T-helper 17 cell (primary cell): ENCODE results near the gene CRELD1. TPM values are rescaled to one million over a fixed set of nuclear protein-coding genes. Genes with fewer than 3 reads are reported as not detected.

Experiments used
- ATAC-seq: fragments of 150-1000 bp; cut with Tn5 transposase; 2 replicates; pipeline ENCODE4 v1.10.0; 2021; ENCODE audit warnings: mild to moderate bottlenecking, moderate library complexity
- DNase-seq, 3 donors: peaks; one replicate each; pipeline versions ENCODE4 v3.0.0 to v3.0.0-alpha.2; 2020 to 2021
- H3K9me3 ChIP-seq: one replicate; pipeline ENCODE4 v1.7.0; 2013; ENCODE audit warnings: low read length, mild to moderate bottlenecking; ENCODE audit not compliant: control insufficient read depth, poor library complexity, severe bottlenecking
- H3K27ac Mint-ChIP-seq: one replicate; pipeline ENCODE4 v1.8.0; 2022; ENCODE audit warnings: mild to moderate bottlenecking, moderate library complexity, mixed read lengths
- H3K27me3 Mint-ChIP-seq: one replicate; pipeline ENCODE4 v1.8.0; 2022; ENCODE audit warnings: mixed read lengths
- H3K36me3 Mint-ChIP-seq: one replicate; pipeline ENCODE4 v1.8.0; 2022; ENCODE audit warnings: low read depth, mixed read lengths
- H3K4me1 Mint-ChIP-seq: one replicate; pipeline ENCODE4 v1.8.0; 2022; ENCODE audit warnings: mild to moderate bottlenecking, mixed read lengths
- H3K4me3 Mint-ChIP-seq: one replicate; pipeline ENCODE4 v1.8.0; 2022; ENCODE audit warnings: mild to moderate bottlenecking, moderate library complexity, mixed read lengths
- total RNA-seq, 4 donors: library from RNA in 2 of 4; stranded (reverse) in 2 of 4; gene quantifications; one replicate each; pipeline ENCODE4 v1.2.3 and lab custom pipeline; 2022 to 2026

Gene CRELD1
- total RNA-seq, 2 donors from 2014 or later: 15.5 to 20.0 TPM

GRCh38 chr3:9912294-9912935 is 21.2 kb upstream of the CRELD1 start:
- no peaks in the 10 kb centered on the region for H3K27me3 Mint-ChIP-seq
- no peak for DNase-seq
- H3K36me3 Mint-ChIP-seq: peaks cover 7% of the 10 kb centered on the region
- peaks cover 29% of the 10 kb centered on the region for H3K4me1 Mint-ChIP-seq
- H3K4me3 Mint-ChIP-seq: peak overlapping the region; percentile 81
- peak overlapping the region; percentile 49 for H3K27ac Mint-ChIP-seq
- peak; percentile 73 for ATAC-seq
- no peaks in the 10 kb centered on the region for H3K9me3 ChIP-seq

GRCh38 chr3:9913601-9914000 is 20.0 kb upstream of the CRELD1 start:
- H3K27ac Mint-ChIP-seq: no peak overlapping the region
- DNase-seq (no peak), ATAC-seq (no peak)
- H3K9me3 ChIP-seq: no peaks in the 10 kb centered on the region
- peaks cover 7% of the 10 kb centered on the region for H3K36me3 Mint-ChIP-seq
- H3K27me3 Mint-ChIP-seq: no peaks in the 10 kb centered on the region
- H3K4me1 Mint-ChIP-seq: peaks cover 24% of the 10 kb centered on the region
- peak overlapping the region; percentile 52 for H3K4me3 Mint-ChIP-seq

- Mint-ChIP-seq H3K27me3 (no peaks in the 10 kb centered on the region), H3K4me1 (peaks cover 23% of the 10 kb centered on the region), H3K36me3 (peaks cover 7% of the 10 kb centered on the region), H3K4me3 (no peak overlapping the region), H3K27ac (no peak overlapping the region)
- H3K9me3 ChIP-seq: no peaks in the 10 kb centered on the region
- ATAC-seq (no peak), DNase-seq (no peak)
These were observed 19.6 kb upstream of the CRELD1 start for GRCh38 chr3:9914011-9914410.

DNA sequence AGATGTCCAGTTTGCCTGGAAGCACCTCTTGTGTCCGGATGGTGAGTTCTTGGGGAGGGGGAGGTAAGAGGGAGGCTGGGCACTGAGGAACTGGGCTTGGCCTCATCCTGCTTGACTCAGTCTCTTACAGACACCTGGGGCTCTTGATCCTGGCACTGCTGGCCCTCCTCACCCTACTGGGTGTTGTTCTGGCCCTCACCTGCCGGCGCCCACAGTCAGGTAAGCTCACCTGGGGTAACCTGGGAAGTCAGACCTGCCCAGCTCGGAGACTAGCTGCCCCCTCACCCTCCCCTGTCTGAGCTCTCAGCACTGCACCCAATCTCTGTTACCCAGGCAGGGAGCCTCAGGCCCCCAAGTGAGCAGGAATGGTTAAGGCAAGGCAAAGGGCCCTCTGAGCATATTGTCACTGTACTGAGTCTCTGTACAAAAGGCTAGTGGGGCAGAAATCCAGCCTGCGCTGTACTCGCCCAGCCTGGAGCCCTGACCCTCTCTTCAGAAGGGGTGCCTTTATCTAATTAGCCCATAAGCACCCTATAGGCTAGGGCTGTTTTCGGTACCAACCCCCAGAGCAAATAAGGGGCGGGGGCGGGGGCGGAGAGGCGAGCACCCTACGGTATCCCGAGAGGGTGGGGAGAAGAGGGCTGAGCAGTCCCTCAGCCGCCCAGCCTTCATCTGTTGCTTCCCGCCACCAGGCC is 18.9 kb upstream of the CRELD1 start:
- Mint-ChIP-seq H3K4me1 (peaks cover 16% of the 10 kb centered on the region), H3K4me3 (peak overlapping the region; percentile 82), H3K36me3 (peaks cover 4% of the 10 kb centered on the region), H3K27me3 (no peaks in the 10 kb centered on the region), H3K27ac (no peak overlapping the region)
- H3K9me3 ChIP-seq: no peaks in the 10 kb centered on the region
- DNase-seq (no peak), ATAC-seq (no peak)

DNA sequence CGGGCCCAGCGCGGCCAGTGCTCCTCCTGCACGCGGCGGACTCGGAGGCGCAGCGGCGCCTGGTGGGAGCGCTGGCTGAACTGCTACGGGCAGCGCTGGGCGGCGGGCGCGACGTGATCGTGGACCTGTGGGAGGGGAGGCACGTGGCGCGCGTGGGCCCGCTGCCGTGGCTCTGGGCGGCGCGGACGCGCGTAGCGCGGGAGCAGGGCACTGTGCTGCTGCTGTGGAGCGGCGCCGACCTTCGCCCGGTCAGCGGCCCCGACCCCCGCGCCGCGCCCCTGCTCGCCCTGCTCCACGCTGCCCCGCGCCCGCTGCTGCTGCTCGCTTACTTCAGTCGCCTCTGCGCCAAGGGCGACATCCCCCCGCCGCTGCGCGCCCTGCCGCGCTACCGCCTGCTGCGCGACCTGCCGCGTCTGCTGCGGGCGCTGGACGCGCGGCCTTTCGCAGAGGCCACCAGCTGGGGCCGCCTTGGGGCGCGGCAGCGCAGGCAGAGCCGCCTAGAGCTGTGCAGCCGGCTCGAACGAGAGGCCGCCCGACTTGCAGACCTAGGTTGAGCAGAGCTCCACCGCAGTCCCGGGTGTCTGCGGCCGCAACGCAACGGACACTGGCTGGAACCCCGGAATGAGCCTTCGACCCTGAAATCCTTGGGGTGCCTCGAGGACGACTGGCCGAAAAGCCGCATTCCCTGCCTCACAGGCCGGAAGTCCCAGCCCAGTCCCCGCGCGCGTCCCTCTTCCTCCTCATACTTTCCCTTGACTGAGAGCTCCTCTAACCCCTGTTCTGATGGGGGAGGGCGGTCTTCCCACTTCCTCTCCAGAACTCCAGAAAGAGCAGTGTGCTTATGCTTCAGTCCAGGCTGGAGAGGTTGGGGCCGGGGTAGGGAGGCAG is 18.1 kb upstream of the CRELD1 start:
- Mint-ChIP-seq H3K27ac (no peak overlapping the region), H3K4me1 (peaks cover 14% of the 10 kb centered on the region), H3K27me3 (no peaks in the 10 kb centered on the region), H3K4me3 (peak overlapping the region; percentile 82), H3K36me3 (peaks cover 2% of the 10 kb centered on the region)
- no peaks in the 10 kb centered on the region for H3K9me3 ChIP-seq
- peak in 2 of 3 donors; percentile 15 to 25 for DNase-seq
- ATAC-seq: peak; percentile 43

- Mint-ChIP-seq H3K27ac (no peak overlapping the region), H3K4me3 (peak overlapping the region; percentile 82), H3K4me1 (peaks cover 11% of the 10 kb centered on the region), H3K27me3 (no peaks in the 10 kb centered on the region), H3K36me3 (peaks cover 2% of the 10 kb centered on the region)
- H3K9me3 ChIP-seq: no peaks in the 10 kb centered on the region
- DNase-seq (no peak), ATAC-seq (no peak)
These were observed 17.3 kb upstream of the CRELD1 start for GRCh38 chr3:9916346-9916733.

DNA sequence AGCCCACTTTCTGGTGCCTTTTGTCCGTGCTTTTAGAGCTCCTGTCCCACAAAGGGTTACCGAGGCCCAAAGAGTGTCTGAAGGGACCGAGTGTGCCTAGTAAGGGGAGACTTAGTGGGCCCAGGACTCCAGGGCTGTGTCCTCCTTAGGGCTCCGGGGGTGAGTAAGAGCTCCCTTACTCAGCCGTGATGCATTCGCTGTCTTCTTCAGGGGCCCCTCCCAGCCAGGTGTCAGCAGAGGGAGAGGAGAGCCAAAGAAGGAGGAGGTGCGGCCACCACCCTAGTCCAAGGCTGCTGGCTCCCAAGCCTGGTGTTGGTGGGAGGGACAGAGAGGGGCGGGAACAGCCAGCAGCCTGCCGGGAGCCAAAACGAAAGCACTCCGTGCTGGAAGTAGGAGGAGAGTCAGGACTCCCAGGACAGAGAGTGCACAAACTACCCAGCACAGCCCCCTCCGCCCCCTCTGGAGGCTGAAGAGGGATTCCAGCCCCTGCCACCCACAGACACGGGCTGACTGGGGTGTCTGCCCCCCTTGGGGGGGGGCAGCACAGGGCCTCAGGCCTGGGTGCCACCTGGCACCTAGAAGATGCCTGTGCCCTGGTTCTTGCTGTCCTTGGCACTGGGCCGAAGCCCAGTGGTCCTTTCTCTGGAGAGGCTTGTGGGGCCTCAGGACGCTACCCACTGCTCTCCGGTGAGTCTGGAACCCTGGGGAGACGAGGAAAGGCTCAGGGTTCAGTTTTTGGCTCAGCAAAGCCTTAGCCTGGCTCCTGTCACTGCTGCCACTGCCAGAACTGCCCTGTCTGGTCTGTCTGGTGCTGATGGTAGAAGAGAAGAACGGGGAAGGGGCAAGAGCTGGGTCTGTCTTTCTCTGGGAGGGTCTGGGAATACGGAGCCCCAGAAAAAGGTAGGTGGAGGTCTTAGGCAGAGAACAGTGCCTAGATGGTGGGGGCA is 16.6 kb upstream of the CRELD1 start, which contains the start of gene IL17RC:
TSS of gene IL17RC (plus strand) at position 365 of the 947 bp plus-strand sequence. CDS start at position 583, 218 bp downstream.
- DNase-seq (no peak), ATAC-seq (no peak)
- H3K4me1 Mint-ChIP-seq: peaks cover 8% of the 10 kb centered on the region
- no peaks in the 10 kb centered on the region for H3K27me3 Mint-ChIP-seq
- H3K9me3 ChIP-seq: no peaks in the 10 kb centered on the region
- no peak within 1 kb of the TSS for H3K27ac Mint-ChIP-seq
- H3K36me3 Mint-ChIP-seq: peaks cover 2% of the 10 kb centered on the region
- peak within 1 kb of the TSS; percentile 82 for H3K4me3 Mint-ChIP-seq

DNA sequence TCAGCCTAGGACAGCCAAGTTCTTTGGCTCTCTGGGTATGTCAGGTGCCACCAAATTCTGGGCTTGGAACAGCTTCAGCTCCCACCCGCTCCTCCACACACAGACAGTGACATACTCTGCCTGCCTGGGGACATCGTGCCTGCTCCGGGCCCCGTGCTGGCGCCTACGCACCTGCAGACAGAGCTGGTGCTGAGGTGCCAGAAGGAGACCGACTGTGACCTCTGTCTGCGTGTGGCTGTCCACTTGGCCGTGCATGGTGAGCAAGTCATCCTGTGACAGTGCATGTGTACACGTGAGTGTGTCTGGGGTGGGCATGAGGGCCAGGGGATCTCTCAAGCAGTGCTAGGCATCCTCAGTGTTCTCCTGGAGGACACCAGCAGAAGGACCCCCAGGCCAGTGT is 15.8 kb upstream of the CRELD1 start:
- Mint-ChIP-seq H3K36me3 (peaks cover 3% of the 10 kb centered on the region), H3K27ac (no peak overlapping the region), H3K4me3 (peak overlapping the region; percentile 33), H3K4me1 (no peaks in the 10 kb centered on the region), H3K27me3 (no peaks in the 10 kb centered on the region)
- DNase-seq: no peak
- H3K9me3 ChIP-seq: no peaks in the 10 kb centered on the region
- no peak for ATAC-seq

GRCh38 chr3:9918261-9919038 is 15.2 kb upstream of the CRELD1 start:
- peaks cover 3% of the 10 kb centered on the region for H3K36me3 Mint-ChIP-seq
- no peaks in the 10 kb centered on the region for H3K27me3 Mint-ChIP-seq
- no peak overlapping the region for H3K4me3 Mint-ChIP-seq
- DNase-seq (no peak), ATAC-seq (no peak)
- no peaks in the 10 kb centered on the region for H3K9me3 ChIP-seq
- H3K27ac Mint-ChIP-seq: no peak overlapping the region
- H3K4me1 Mint-ChIP-seq: no peaks in the 10 kb centered on the region

DNA sequence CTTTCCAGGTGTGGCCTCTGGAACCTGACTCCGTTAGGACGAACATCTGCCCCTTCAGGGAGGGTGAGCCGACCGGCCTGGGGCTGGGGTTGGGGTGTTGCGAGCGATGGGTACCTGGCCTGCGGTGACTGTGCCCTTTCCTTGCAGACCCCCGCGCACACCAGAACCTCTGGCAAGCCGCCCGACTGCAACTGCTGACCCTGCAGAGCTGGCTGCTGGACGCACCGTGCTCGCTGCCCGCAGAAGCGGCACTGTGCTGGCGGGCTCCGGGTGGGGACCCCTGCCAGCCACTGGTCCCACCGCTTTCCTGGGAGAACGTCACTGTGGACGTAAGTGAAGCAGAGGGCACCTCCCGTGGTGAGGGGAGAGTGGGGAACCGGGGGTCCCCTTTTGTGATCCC is 5.5 kb upstream of the CRELD1 start:
- H3K4me1 Mint-ChIP-seq: peaks cover 11% of the 10 kb centered on the region
- H3K36me3 Mint-ChIP-seq: peaks cover 2% of the 10 kb centered on the region
- DNase-seq (no peak), ATAC-seq (no peak)
- H3K4me3 Mint-ChIP-seq: no peak overlapping the region
- H3K27ac Mint-ChIP-seq: no peak overlapping the region
- H3K27me3 Mint-ChIP-seq: no peaks in the 10 kb centered on the region
- H3K9me3 ChIP-seq: no peaks in the 10 kb centered on the region

DNA sequence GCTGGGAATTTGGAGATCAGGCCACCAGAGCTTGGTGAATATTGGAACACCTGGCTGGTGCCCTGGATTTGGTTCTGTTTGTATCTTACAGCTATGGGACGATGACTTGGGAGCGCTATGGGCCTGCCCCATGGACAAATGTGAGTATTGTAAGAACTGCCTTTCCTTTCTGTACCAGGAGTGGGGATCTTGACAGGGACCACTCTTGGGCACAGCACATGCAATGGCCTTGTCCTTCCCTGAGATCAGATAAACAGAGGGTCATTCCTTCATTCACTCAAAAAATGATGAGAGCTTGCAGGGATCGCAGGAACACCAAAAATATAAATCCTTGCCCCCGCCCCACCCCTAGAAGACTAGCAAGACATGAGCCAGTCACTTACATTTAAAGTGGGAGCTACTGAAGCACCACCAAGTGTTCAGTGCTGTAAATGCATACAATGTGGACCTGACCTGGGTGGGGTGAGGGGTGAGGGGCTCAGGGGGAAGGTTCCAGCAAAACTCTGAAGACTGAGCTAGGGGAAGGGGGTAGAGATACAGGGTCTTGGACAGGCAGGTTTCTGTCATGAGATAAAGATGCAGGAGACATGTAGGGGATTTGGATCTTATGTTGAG is 2.7 kb upstream of the CRELD1 start:
- ATAC-seq: no peak
- Mint-ChIP-seq H3K4me3 (peak overlapping the region; percentile 50), H3K27me3 (no peaks in the 10 kb centered on the region)

DNA sequence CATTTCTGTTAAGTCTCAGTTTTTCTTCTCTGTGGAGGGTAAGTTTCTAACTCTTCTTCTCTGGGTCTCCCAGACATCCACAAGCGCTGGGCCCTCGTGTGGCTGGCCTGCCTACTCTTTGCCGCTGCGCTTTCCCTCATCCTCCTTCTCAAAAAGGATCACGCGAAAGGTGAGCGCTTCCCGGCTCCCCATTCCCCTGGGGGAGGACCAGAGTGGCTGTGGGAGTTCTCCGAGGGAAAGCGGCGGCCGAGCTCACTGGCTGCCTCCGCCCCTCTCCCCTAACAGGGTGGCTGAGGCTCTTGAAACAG is 1.1 kb upstream of the CRELD1 start:
- Mint-ChIP-seq H3K27me3 (no peaks in the 10 kb centered on the region), H3K27ac (peak overlapping the region; percentile 99), H3K4me1 (peaks cover 35% of the 10 kb centered on the region), H3K4me3 (peak overlapping the region; percentile 97), H3K36me3 (peaks cover 4% of the 10 kb centered on the region)
- no peak for ATAC-seq
- H3K9me3 ChIP-seq: no peaks in the 10 kb centered on the region
- no peak for DNase-seq

More for the DNA sequence above, 2.7 kb upstream of the CRELD1 start:
- Mint-ChIP-seq H3K36me3 (peaks cover 4% of the 10 kb centered on the region), H3K27ac (peak overlapping the region; percentile 85), H3K4me1 (peaks cover 32% of the 10 kb centered on the region)
- DNase-seq: no peak
- H3K9me3 ChIP-seq: no peaks in the 10 kb centered on the region
